Smooth muscle cell (in vitro differentiated cells): ENCODE results near the gene PGF. TPM values are rescaled to one million over a fixed set of nuclear protein-coding genes. Genes with fewer than 3 reads are reported as not detected.

Experiments
- DNase-seq: peaks from one replicate; lab custom pipeline; 2025; ENCODE audit not compliant: unreplicated experiment; lab: John Stamatoyannopoulos, UW
- H2AFZ ChIP-seq: fragments of 200-600 bp; sonication (generic); 2 replicates; pipeline ENCODE4 v1.6.0; 2016; ENCODE audit warnings: antibody characterized with exemption, low read depth, mild to moderate bottlenecking
- H3F3A ChIP-seq: fragments of 200-600 bp; sonication (generic); 2 replicates; pipeline ENCODE4 v1.6.0; 2017; ENCODE audit warnings: antibody characterized with exemption, low read depth
- H3K27ac ChIP-seq: fragments of 200-600 bp; sonication (generic); 2 replicates; pipeline ENCODE4 v1.5.1; 2016; ENCODE audit warnings: low read depth, mild to moderate bottlenecking
- H3K27me3 ChIP-seq: fragments of 200-600 bp; sonication (generic); 2 replicates; pipeline ENCODE4 v1.6.1; 2016; ENCODE audit warnings: low read depth, mild to moderate bottlenecking
- H3K36me3 ChIP-seq: fragments of 200-600 bp; sonication (generic); 2 replicates; pipeline ENCODE4 v1.5.1; 2016; ENCODE audit warnings: low read depth
- H3K4me1 ChIP-seq: fragments of 200-600 bp; sonication (generic); 2 replicates; pipeline ENCODE4 v1.5.1; 2016; ENCODE audit warnings: low read depth
- H3K4me2 ChIP-seq: fragments of 200-600 bp; sonication (generic); 2 replicates; pipeline ENCODE4 v1.6.0; 2016; ENCODE audit warnings: mild to moderate bottlenecking
- H3K4me3 ChIP-seq: fragments of 200-600 bp; sonication (generic); 2 replicates; pipeline ENCODE4 v1.5.1; 2016; ENCODE audit warnings: mild to moderate bottlenecking
- H3K79me2 ChIP-seq: fragments of 200-600 bp; sonication (generic); 2 replicates; pipeline ENCODE4 v1.6.0; 2016; ENCODE audit warnings: low read depth, mild to moderate bottlenecking
- H3K9ac ChIP-seq: fragments of 200-600 bp; sonication (generic); 2 replicates; pipeline ENCODE4 v1.6.0; 2016; ENCODE audit warnings: low read depth
- H3K9me3 ChIP-seq: fragments of 200-600 bp; sonication (generic); replicated peaks from 2 replicates; pipeline ENCODE4 v1.5.1; 2016; ENCODE audit warnings: low read depth
- H4K20me1 ChIP-seq: fragments of 200-600 bp; sonication (generic); 2 replicates; pipeline ENCODE4 v1.6.0; 2016; ENCODE audit warnings: low read depth
- WGBS: methylation state at CpG from one replicate; pipeline ENCODE4 v1.1.7; 2016; ENCODE audit warnings: low lambda C conversion rate; 5-methylcytosine and 5-hydroxymethylcytosine counted together
- polyA plus RNA-seq: library from polyadenylated mRNA; unstranded; fragments of >200 nt; fragmentation: Nextera tagmentation; extraction: Ambion mirVana; gene quantifications from 2 replicates; pipeline ENCODE4 v1.2.1, GENCODE V29; 2016
- total RNA-seq: library from RNA; depleted of rRNA; stranded (reverse); fragments of >200 nt; gene quantifications from 2 replicates; pipeline ENCODE4 v1.2.3, GENCODE V29; 2014
- TF ChIP-seq, protein P1 (sequence below): fragments of 200-600 bp; sonication (generic); IDR thresholded peaks from 2 replicates; pipeline ENCODE4 v1.5.1; 2017; ENCODE audit warnings: borderline replicate concordance, mild to moderate bottlenecking, antibody characterized with exemption; ENCODE audit not compliant: insufficient read depth, poor library complexity, severe bottlenecking

PGF gene
- total and polyA plus RNA-seq, 2 experiments from 2014 or later: 15.4 to 30.6 TPM

DNA sequence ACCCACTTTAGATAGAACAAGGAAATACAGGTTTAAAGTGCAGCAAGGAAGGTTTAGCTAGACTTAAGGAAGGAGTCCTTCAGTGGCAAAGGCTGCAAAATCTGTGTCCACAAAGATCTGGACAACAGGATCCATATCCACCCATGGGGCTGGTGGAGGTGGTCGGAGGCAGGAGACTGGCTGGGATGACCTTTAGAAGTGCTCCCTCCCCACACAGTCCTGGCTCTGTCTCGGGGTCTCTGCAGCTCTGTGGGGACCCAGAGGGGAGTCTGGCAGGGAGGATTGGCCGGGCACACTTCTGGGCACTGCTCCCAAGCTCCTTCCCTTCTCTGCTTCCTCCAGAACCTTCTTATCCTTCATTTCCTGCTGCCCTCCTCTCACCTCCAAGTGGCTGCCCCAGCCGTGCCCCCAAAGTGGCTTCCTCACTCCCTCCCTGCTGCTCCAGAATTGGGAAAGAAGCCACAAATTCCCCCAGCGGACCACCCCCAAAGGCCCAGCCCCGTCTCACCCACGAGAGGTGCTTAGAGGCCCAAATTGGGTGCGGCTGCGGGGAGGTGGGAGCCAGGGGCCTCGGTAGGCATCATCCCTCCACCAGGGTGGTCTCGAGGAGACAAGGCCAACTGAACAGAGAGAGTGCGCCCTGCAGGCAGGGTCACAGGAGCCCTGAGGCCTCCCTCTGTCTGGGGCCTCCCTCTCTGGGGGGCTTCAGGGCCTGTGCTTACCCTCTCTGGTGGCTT lies 21.9 kb upstream of the PGF start:
- 93% methylated on average over 7 of the region's 12 CpGs for WGBS
- Histone ChIP-seq H3K4me1 (peaks cover 28% of the 10 kb centered on the region), H3K4me2 (no peak overlapping the region)

DNA sequence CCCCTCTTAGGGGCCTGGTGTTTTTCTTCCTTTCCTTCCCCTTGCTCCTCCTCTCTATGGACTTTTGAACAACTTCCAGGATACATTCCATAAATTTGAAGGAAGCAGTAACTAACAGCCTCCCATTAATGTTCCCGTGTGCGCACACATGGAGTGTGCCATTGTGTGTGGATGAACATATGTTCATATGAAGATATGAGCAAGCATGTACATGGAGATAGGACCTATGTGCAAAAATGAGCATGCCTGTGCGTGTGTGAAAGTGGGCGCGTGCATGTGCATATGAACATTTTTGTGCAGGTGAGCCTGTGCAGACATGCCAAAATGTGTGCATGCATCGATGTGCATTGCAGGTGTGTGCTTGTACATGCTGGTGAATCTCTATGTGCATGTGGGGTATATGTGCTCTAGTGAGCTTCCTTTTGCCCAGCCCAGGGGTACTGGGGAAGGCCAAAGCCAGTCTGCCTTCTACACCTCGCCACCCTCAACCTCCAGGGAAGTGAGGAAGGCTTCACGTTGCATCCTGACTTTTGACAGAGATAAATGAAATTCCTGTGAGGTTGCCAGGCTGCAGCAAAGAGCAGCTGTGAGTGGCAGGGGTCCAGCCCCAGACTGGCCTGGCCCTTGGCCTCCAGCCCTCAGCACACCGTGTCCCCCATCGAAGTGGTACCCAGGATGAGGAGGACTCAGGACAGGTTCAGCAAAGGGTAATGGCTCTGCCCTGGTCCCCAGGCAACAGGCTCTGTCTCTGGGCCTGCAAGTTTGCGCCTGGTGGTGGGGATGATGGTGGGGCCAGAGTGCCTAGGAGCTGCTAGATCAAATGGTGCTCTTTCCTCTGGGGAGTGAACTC lies 21.1 kb upstream of the PGF start:
- TF ChIP-seq, protein P1, sequence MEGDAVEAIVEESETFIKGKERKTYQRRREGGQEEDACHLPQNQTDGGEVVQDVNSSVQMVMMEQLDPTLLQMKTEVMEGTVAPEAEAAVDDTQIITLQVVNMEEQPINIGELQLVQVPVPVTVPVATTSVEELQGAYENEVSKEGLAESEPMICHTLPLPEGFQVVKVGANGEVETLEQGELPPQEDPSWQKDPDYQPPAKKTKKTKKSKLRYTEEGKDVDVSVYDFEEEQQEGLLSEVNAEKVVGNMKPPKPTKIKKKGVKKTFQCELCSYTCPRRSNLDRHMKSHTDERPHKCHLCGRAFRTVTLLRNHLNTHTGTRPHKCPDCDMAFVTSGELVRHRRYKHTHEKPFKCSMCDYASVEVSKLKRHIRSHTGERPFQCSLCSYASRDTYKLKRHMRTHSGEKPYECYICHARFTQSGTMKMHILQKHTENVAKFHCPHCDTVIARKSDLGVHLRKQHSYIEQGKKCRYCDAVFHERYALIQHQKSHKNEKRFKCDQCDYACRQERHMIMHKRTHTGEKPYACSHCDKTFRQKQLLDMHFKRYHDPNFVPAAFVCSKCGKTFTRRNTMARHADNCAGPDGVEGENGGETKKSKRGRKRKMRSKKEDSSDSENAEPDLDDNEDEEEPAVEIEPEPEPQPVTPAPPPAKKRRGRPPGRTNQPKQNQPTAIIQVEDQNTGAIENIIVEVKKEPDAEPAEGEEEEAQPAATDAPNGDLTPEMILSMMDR: no peak
- no peaks in the 10 kb centered on the region for H3K36me3 ChIP-seq
- H3K9ac ChIP-seq: no peak overlapping the region
- no peak overlapping the region for H3K27ac ChIP-seq
- no peak overlapping the region for H3K4me2 ChIP-seq
- no peak overlapping the region for H3K4me3 ChIP-seq
- H2AFZ ChIP-seq: no peak overlapping the region
- H3K4me1 ChIP-seq: peaks cover 27% of the 10 kb centered on the region
- H3K79me2 ChIP-seq: no peaks in the 10 kb centered on the region
- no peaks in the 10 kb centered on the region for H3K27me3 ChIP-seq
- H3K9me3 ChIP-seq: no peaks in the 10 kb centered on the region
- no peaks in the 10 kb centered on the region for H4K20me1 ChIP-seq
- H3F3A ChIP-seq: no peaks in the 10 kb centered on the region
- 92% methylated on average over 11 of the region's 11 CpGs for whole genome bisulfite sequencing
- DNase-seq: no peak

More for the DNA sequence above, 21.9 kb upstream of the PGF start:
- no peaks in the 10 kb centered on the region for H3K79me2 ChIP-seq
- DNase-seq: no peak
- H3K27ac ChIP-seq: no peak overlapping the region
- no peaks in the 10 kb centered on the region for H3K9me3 ChIP-seq
- H3K27me3 ChIP-seq: no peaks in the 10 kb centered on the region
- no peak overlapping the region for H2AFZ ChIP-seq
- no peaks in the 10 kb centered on the region for H3F3A ChIP-seq
- H3K4me3 ChIP-seq: no peak overlapping the region
- H3K9ac ChIP-seq: no peak overlapping the region
- TF ChIP-seq, protein P1: no peak
- no peaks in the 10 kb centered on the region for H4K20me1 ChIP-seq
- H3K36me3 ChIP-seq: no peaks in the 10 kb centered on the region

DNA sequence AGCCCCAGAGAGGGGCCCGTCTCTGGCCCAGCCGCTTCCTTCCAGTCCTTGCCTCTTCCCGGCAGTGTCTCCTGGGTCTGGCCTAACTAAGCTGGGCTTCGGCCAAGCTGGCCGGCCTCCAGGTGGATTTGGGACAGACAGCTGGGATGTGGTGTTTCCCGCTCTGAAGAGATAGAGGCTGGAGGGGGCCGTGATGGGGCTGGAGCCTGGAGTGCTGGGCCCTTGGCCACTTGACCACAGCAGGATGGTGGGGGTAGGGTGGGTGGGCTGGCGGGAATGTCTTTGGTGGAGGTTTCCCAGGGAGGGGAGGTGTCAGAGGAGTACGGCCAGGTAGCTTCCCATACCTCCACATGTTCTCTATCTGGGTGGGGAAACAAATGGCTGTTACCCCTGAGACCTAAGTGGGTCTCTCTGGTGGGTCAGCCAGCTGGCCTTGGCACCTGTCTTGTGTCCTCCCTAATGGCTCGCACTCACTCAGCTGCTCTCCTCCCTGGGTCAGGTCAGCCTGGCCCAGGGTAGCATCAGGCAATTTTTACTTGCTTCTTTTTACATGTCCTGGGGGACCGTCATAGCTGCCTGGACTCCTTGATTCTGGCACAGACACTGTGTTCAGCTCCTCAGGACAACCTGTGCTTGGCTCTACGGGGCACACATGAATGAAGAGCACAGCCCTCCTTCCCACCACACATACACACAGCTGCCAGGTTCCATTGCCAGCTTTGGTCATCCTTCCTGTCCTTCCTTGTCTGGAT lies 19.8 kb upstream of the PGF start:
- Histone ChIP-seq H3K27me3 (no peaks in the 10 kb centered on the region), H4K20me1 (no peaks in the 10 kb centered on the region), H3K4me3 (no peak overlapping the region), H3K79me2 (no peaks in the 10 kb centered on the region), H2AFZ (no peak overlapping the region), H3K36me3 (no peaks in the 10 kb centered on the region), H3K4me2 (no peak overlapping the region), H3K9me3 (no peaks in the 10 kb centered on the region), H3K27ac (no peak overlapping the region), H3K4me1 (peaks cover 17% of the 10 kb centered on the region), H3K9ac (no peak overlapping the region), H3F3A (no peaks in the 10 kb centered on the region)
- TF ChIP-seq, protein P1: no peak
- WGBS: 89% methylated on average over 12 of the region's 12 CpGs
- no peak for DNase-seq
